NB4 (cell line): ENCODE measurements around the gene SND1.

Experiments used
- DNase-seq: peaks from one replicate; pipeline ENCODE4 v3.0.0; 2010; ENCODE audit warnings: low read depth
- H3K4me3 ChIP-seq: one replicate; pipeline ENCODE4 v1.5.1; 2011; ENCODE audit warnings: mild to moderate bottlenecking, low read depth, low read length, moderate library complexity
- MYC ChIP-seq: IDR thresholded peaks from 2 replicates; pipeline ENCODE4 v1.6.1; 2011; ENCODE audit warnings: low read depth, low read length
- POLR2A ChIP-seq: IDR thresholded peaks from 2 replicates; pipeline ENCODE4 v1.6.1; 2011; ENCODE audit warnings: mild to moderate bottlenecking; ENCODE audit not compliant: insufficient read length; ENCODE audit errors: extremely low read depth
- TF ChIP-seq, protein P1 (sequence below): IDR thresholded peaks from one replicate; pipeline ENCODE4 v1.5.1; 2012; ENCODE audit warnings: low read depth, low read length
- TF ChIP-seq, protein P2 (sequence below): IDR thresholded peaks from 2 replicates; pipeline ENCODE4 v1.6.1; 2011; ENCODE audit warnings: low read depth, low read length

Gene SND1

DNA sequence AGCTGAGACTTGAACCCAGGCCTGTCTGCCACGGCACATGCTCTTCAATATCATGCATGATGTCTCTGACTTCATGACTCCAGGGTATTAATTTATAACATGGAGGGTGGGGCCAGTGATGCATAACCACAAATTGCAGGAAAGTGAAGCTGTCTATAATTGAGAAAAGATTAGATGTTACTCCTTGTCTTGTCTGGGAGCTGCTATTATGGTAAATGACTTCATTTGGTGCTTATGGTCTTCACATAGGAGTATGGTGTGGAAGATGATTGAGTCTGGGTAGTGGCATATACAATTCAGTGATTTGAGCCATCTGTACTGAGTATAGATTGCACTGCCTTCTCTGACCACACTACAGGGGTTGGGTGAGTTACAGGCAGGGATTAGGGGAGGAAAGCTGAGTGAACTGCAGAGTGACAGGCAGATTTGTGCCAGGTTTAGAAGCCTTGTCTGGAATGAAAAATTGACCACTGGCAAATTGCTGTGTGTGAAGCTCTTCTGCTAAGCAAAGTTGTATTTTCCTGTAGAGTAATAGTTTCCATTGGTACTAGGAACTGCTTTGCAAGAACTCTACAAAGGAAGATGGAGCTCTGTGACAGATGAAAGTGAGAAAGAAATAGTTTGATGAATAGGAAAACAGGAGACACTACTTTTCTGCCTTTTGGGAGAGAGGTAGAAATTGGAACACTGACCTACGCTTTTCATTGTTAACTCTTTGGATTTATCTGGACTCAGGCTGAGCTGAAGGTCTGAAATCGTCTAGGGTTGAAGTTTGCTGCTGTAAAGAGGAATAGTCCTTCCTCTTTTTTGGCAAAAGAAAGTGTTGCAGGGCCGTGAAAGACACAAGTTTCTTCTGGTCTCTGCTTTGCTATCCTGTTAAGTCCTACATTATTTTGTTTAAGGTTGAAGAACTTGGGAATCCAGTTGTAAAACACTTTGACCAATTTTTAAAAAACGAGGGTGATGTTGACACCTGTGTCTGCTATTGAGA, 2.7 kb downstream of the SND1 start:
- TF ChIP-seq, protein P1, sequence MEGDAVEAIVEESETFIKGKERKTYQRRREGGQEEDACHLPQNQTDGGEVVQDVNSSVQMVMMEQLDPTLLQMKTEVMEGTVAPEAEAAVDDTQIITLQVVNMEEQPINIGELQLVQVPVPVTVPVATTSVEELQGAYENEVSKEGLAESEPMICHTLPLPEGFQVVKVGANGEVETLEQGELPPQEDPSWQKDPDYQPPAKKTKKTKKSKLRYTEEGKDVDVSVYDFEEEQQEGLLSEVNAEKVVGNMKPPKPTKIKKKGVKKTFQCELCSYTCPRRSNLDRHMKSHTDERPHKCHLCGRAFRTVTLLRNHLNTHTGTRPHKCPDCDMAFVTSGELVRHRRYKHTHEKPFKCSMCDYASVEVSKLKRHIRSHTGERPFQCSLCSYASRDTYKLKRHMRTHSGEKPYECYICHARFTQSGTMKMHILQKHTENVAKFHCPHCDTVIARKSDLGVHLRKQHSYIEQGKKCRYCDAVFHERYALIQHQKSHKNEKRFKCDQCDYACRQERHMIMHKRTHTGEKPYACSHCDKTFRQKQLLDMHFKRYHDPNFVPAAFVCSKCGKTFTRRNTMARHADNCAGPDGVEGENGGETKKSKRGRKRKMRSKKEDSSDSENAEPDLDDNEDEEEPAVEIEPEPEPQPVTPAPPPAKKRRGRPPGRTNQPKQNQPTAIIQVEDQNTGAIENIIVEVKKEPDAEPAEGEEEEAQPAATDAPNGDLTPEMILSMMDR = no peak
- TF ChIP-seq MYC (no peak), POLR2A (no peak)
- TF ChIP-seq, protein P2, sequence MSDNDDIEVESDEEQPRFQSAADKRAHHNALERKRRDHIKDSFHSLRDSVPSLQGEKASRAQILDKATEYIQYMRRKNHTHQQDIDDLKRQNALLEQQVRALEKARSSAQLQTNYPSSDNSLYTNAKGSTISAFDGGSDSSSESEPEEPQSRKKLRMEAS = no peak
- peak overlapping the region; percentile 92 for H3K4me3 ChIP-seq
- peak; percentile 52 for DNase-seq

DNA sequence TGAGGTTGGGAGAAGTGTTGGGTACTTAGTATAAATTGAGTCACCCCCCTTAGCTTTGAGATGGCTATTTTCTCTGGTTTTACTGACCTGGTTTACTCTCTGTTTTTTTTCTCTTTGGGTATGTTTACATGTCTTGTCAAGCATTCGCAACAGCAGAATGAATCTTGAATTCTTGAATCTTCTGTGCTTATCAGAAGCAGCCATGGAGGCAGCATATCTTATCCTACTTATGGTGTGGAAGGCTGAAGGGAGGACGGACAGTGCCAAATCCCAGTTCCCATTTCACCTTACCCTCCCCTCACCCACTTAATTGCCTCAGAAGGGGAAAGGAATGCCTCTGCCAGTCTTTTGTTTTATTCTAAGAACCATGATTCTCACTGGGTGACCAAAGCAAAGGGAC, 3.7 kb downstream of the SND1 start:
- TF ChIP-seq, protein P2 = no peak
- TF ChIP-seq, protein P1 = no peak
- TF ChIP-seq MYC = no peak
- TF ChIP-seq POLR2A = no peak
- DNase-seq = no peak
- H3K4me3 ChIP-seq = no peak overlapping the region

DNA sequence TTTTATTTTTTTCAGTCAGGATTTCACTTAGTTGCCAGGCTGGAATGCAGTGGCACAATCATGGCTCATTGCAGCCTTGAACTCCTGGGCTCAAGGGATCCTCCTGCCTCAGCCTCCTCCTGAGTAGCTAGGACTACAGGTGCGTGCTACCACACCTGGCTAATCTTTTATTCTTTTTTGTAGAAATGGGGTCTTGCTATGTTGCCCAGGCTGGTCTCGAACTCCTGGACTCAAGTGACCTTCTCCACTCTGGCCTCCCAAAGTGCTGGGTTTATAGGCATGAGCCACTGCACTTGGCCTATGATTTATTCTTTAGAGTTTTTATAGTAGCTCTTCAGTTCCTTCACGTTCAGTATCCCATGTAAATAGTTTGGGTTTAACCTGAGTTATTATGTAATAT, 5.5 kb downstream of the SND1 start:
- DNase-seq = no peak
- H3K4me3 ChIP-seq = no peak overlapping the region
- TF ChIP-seq POLR2A (no peak), MYC (no peak)
- TF ChIP-seq, protein P2 = no peak
- TF ChIP-seq, protein P1 = no peak

DNA sequence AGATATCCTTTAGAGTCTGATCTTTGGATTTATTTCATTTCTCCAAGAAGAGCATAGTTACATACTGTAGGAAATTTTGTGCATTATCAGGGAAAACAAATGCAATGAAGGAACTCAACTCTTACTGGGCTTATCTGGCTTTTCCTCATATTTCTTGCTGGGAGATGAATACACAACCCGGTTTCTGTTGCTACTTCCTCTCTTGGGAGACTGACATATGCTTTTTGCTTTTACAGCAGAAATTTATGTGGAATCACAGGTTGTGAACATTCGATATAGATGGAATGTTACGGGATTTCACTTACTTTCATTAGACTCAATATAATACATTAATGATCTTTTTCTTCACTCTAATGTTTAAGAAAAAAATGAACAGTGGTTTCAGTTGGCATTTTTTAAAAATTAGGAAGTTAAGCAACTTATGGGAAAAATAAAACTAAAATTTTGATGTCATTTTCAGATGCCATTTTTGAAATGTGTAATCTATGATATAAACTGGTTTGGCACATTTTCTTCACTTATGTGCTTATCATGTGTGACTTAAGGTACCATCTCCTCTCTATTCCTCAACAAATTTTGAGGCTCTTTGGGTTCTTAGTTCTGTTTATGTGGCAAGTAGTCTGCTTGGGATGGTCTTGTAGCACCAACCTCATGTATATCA, 7.1 kb downstream of the SND1 start:
- no peak overlapping the region for H3K4me3 ChIP-seq
- TF ChIP-seq POLR2A (no peak), MYC (no peak)
- TF ChIP-seq, protein P1 = no peak
- TF ChIP-seq, protein P2 = no peak

DNA sequence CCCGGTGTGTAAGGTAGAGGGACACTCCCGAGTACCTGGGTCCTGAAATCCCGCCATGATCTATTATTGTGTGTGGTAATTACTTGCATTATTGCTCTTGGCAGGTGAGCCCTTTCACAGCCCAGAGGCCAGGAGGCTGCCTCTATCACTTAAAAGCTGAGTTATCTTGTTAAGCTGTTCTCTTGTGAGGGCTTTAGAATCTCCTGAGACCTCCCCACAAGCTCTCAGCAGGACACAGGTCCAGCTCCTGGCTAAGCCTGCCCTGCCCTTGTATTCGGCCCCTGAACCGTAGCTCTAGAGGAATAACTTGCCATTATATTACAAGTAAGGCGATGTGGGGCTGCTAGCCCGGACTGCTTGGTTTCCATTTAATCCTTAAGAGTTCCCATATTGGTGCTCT, 13.9 kb downstream of the SND1 start:
- no peak for DNase-seq
- no peak overlapping the region for H3K4me3 ChIP-seq
- TF ChIP-seq, protein P2 = no peak
- no peak for TF ChIP-seq POLR2A
- TF ChIP-seq, protein P1 = no peak
- TF ChIP-seq MYC = no peak

More for the DNA sequence above, 7.1 kb downstream of the SND1 start:
- DNase-seq = no peak
